T-helper 1 cell treated with Interleukin-12 subunit alpha and Interleukin-12 subunit beta and Interleukin-4 antibody, amounts not matched to agents 30 μg/mL and 1 μg/mL, for 36 hours (primary cell): Measurements from ENCODE around the gene RMI1.
"Not testable (repeated sequence)": the region's sequence is repeated elsewhere in the genome, so short reads cannot be mapped to it uniquely, and the experiment has no call there.

ENCODE experiments used
- H3K27ac Mint-ChIP-seq: one replicate; pipeline ENCODE4 v1.8.0; 2021; ENCODE audit warnings: mild to moderate bottlenecking, mixed read lengths
- H3K27me3 Mint-ChIP-seq: one replicate; pipeline ENCODE4 v1.8.0; 2021; ENCODE audit warnings: low read depth, mixed read lengths
- H3K36me3 Mint-ChIP-seq: one replicate; pipeline ENCODE4 v1.8.0; 2021; ENCODE audit warnings: low read depth, mixed read lengths
- H3K4me1 Mint-ChIP-seq: one replicate; pipeline ENCODE4 v1.8.0; 2021; ENCODE audit warnings: low read depth, mixed read lengths
- H3K4me3 Mint-ChIP-seq: one replicate; pipeline ENCODE4 v1.8.0; 2021; ENCODE audit warnings: mild to moderate bottlenecking, moderate library complexity, mixed read lengths
- H3K9me3 Mint-ChIP-seq: one replicate; pipeline ENCODE4 v1.8.0; 2021; ENCODE audit warnings: mixed read lengths

The RMI1 gene

GRCh38 chr9:83980395-83981125 lies at the start of gene RMI1:
Gene RMI1 (plus strand): TSS chr9:83980805. CDS start chr9:84000987, 20,182 bp downstream.
- Mint-ChIP-seq H3K27me3 (no peaks in the 10 kb centered on the region), H3K4me3 (peak within 1 kb of the TSS; percentile 96), H3K9me3 (no peaks in the 10 kb centered on the region), H3K4me1 (peaks cover 39% of the 10 kb centered on the region), H3K36me3 (peaks cover 41% of the 10 kb centered on the region), H3K27ac (peak within 1 kb of the TSS; percentile 100)

GRCh38 chr9:83930881-83931280 lies 49.7 kb upstream of the RMI1 start:
- Mint-ChIP-seq H3K27ac (no peak overlapping the region), H3K27me3 (no peaks in the 10 kb centered on the region), H3K4me3 (no peak overlapping the region), H3K36me3 (no peaks in the 10 kb centered on the region), H3K4me1 (peaks cover 3% of the 10 kb centered on the region), H3K9me3 (no peaks in the 10 kb centered on the region)

GRCh38 chr9:83932011-83932410 lies 48.6 kb upstream of the RMI1 start:
- Mint-ChIP-seq H3K27me3 (no peaks in the 10 kb centered on the region), H3K27ac (no peak overlapping the region)

GRCh38 chr9:83932851-83933250 lies 47.8 kb upstream of the RMI1 start:
- H3K27me3 Mint-ChIP-seq: no peaks in the 10 kb centered on the region
- peaks cover 6% of the 10 kb centered on the region for H3K4me1 Mint-ChIP-seq
- no peaks in the 10 kb centered on the region for H3K36me3 Mint-ChIP-seq
- no peak overlapping the region for H3K27ac Mint-ChIP-seq
- H3K9me3 Mint-ChIP-seq: no peaks in the 10 kb centered on the region
- no peak overlapping the region for H3K4me3 Mint-ChIP-seq

More at GRCh38 chr9:83932011-83932410, 48.6 kb upstream of the RMI1 start:
- peaks cover 3% of the 10 kb centered on the region for H3K4me1 Mint-ChIP-seq
- H3K36me3 Mint-ChIP-seq: no peaks in the 10 kb centered on the region
- H3K4me3 Mint-ChIP-seq: no peak overlapping the region
- H3K9me3 Mint-ChIP-seq: no peaks in the 10 kb centered on the region

GRCh38 chr9:83933790-83934189 lies 46.8 kb upstream of the RMI1 start:
- Mint-ChIP-seq H3K4me1 (peaks cover 8% of the 10 kb centered on the region), H3K27ac (no peak overlapping the region), H3K9me3 (no peaks in the 10 kb centered on the region), H3K4me3 (no peak overlapping the region), H3K27me3 (no peaks in the 10 kb centered on the region), H3K36me3 (no peaks in the 10 kb centered on the region)

- H3K27ac Mint-ChIP-seq: no peak overlapping the region
- H3K4me1 Mint-ChIP-seq: peaks cover 8% of the 10 kb centered on the region
- H3K27me3 Mint-ChIP-seq: no peaks in the 10 kb centered on the region
- H3K4me3 Mint-ChIP-seq: no peak overlapping the region
- no peaks in the 10 kb centered on the region for H3K9me3 Mint-ChIP-seq
- peaks cover 2% of the 10 kb centered on the region for H3K36me3 Mint-ChIP-seq
Measured at GRCh38 chr9:83934569-83935275, 45.9 kb upstream of the RMI1 start.

- Mint-ChIP-seq H3K4me1 (peaks cover 8% of the 10 kb centered on the region), H3K27ac (no peak overlapping the region), H3K36me3 (peaks cover 2% of the 10 kb centered on the region), H3K9me3 (no peaks in the 10 kb centered on the region), H3K27me3 (no peaks in the 10 kb centered on the region), H3K4me3 (no peak overlapping the region)
Measured at GRCh38 chr9:83935276-83935935, 45.2 kb upstream of the RMI1 start.

GRCh38 chr9:83936523-83936922 lies 44.1 kb upstream of the RMI1 start:
- peaks cover 10% of the 10 kb centered on the region for H3K4me1 Mint-ChIP-seq

GRCh38 chr9:83937861-83938455 lies 42.6 kb upstream of the RMI1 start:
- H3K27me3 Mint-ChIP-seq: no peaks in the 10 kb centered on the region
- H3K4me3 Mint-ChIP-seq: no peak overlapping the region
- peaks cover 20% of the 10 kb centered on the region for H3K36me3 Mint-ChIP-seq
- H3K27ac Mint-ChIP-seq: no peak overlapping the region
- no peaks in the 10 kb centered on the region for H3K9me3 Mint-ChIP-seq
- H3K4me1 Mint-ChIP-seq: peaks cover 7% of the 10 kb centered on the region

More at GRCh38 chr9:83936523-83936922, 44.1 kb upstream of the RMI1 start:
- no peaks in the 10 kb centered on the region for H3K9me3 Mint-ChIP-seq
- H3K36me3 Mint-ChIP-seq: peaks cover 11% of the 10 kb centered on the region
- no peak overlapping the region for H3K27ac Mint-ChIP-seq
- H3K27me3 Mint-ChIP-seq: no peaks in the 10 kb centered on the region
- H3K4me3 Mint-ChIP-seq: no peak overlapping the region

- Mint-ChIP-seq H3K27ac (no peak overlapping the region), H3K27me3 (no peaks in the 10 kb centered on the region), H3K9me3 (no peaks in the 10 kb centered on the region), H3K36me3 (peaks cover 24% of the 10 kb centered on the region), H3K4me1 (peaks cover 7% of the 10 kb centered on the region), H3K4me3 (no peak overlapping the region)
Measured at GRCh38 chr9:83940590-83941303, 39.9 kb upstream of the RMI1 start.

GRCh38 chr9:83948096-83948495 lies 32.5 kb upstream of the RMI1 start:
- not testable (repeated sequence) for H3K4me1 Mint-ChIP-seq, H3K9me3 Mint-ChIP-seq, H3K27me3 Mint-ChIP-seq, H3K4me3 Mint-ChIP-seq, H3K27ac Mint-ChIP-seq
- H3K36me3 Mint-ChIP-seq: peaks cover 15% of the 10 kb centered on the region

GRCh38 chr9:83956086-83956435 lies 24.5 kb upstream of the RMI1 start:
- Mint-ChIP-seq H3K9me3 (no peaks in the 10 kb centered on the region), H3K27ac (peak overlapping the region; percentile 97), H3K4me1 (peaks cover 12% of the 10 kb centered on the region), H3K36me3 (peaks cover 5% of the 10 kb centered on the region), H3K4me3 (peak overlapping the region; percentile 93), H3K27me3 (no peaks in the 10 kb centered on the region)

GRCh38 chr9:83956436-83957247 lies 24.0 kb upstream of the RMI1 start:
- Mint-ChIP-seq H3K4me1 (peaks cover 12% of the 10 kb centered on the region), H3K36me3 (peaks cover 5% of the 10 kb centered on the region), H3K27me3 (no peaks in the 10 kb centered on the region), H3K4me3 (peak overlapping the region; percentile 93), H3K27ac (peak overlapping the region; percentile 97), H3K9me3 (no peaks in the 10 kb centered on the region)

GRCh38 chr9:83957248-83957513 lies 23.4 kb upstream of the RMI1 start:
- H3K27ac Mint-ChIP-seq: no peak overlapping the region
- H3K4me3 Mint-ChIP-seq: peak overlapping the region; percentile 93
- no peaks in the 10 kb centered on the region for H3K27me3 Mint-ChIP-seq
- peaks cover 12% of the 10 kb centered on the region for H3K4me1 Mint-ChIP-seq
- peaks cover 5% of the 10 kb centered on the region for H3K36me3 Mint-ChIP-seq
- H3K9me3 Mint-ChIP-seq: no peaks in the 10 kb centered on the region
